OCI-M2 (cell line): ENCODE measurements around the gene SOX13.

Experiments
- DNase-seq: peaks from one replicate; lab custom pipeline; 2025; ENCODE audit not compliant: unreplicated experiment; lab: John Stamatoyannopoulos, UW

Gene SOX13

DNA sequence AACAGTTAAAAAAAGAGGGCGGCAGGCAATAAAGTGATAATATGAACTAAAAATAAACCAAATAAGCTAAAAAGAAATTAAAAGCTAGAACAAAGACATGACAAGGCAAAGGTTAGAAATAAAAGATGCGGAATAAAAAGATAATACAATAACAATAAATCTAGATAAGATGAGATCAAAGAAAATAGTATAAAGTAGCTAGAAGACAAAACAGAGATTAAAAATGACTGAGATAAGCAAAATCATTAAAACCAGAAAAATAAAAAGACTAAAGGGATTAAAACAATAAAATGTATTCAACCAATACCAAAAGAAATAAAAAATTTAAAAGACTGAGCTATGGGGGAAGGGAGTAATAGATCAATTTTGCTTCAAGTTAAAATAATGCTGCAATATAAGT is 10.8 kb upstream of the SOX13 start:
- DNase-seq, result no peak

DNA sequence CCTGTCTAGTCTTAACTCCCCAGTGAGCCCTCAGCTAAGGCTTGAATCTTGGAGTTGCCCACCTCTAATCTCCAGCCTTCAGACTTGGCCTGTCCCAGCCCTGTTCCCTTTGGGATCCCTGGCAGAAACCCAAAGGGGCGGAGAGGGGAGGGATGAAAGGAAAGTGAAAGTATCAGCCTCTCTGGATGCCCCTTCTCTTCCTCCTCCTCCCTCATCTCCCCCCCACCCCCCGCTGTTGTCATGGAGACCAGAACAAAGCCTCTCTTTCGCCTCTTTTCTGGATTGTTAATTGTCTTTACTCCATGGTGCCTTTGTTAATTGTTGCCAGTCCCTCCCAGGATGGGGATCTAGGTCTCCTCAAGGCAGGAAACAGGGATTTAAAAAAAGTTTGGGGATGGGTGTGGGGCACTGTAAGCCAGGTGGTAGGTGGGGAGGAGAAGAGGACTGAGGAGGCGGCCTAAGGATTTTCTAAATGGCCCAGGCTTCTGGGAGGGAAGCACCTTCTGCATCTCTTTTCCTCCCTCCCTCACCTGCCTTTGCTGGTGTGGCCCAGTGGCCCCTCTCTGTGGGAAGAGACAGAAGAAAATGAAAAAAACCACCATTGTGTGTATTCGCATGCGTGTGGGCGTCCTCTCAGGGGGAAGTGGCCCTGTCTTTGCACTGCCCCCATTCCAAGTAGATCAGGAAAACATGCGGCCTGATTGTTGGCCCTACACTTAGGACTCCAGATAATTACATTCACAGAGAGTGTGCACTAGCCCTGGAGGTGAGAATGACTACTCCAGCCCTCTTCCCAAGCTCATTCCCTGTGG is 7.5 kb upstream of the SOX13 start:
- DNase-seq, result no peak

DNA sequence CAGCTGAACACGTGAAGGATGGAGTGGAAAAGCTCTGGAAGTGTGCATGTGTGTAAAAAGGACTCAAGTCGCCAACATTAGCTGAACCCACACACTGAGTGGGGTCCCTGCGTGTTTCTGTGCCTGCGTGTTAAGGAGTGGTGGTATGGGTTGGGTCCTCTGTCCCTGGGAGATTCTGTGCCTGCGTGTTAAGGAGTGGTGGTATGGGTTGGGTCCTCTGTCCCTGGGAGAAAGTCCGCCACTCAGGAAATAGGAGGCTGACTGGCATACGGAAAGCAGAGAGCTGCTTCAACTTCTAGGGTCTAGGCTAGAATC is 7.0 kb upstream of the SOX13 start:
- DNase-seq, result no peak

DNA sequence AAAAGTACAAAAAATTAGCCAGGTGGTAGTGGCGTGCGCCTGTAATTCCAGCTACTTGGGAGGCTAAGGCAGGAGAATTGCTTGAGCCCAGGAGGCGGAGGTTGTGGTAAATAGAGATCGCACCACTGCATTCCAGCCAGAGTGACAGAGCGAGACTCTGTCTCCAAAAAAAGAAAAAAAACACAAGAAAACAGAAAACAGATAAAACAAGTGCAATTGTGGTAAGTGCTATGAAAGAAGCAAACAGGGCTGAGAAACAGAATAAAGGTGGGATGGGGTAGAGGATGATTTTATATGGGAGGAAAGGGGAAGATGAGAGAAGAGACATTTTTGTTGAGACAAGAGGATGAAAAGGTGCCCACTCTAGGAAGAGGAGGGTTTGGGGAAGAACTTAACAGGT is 5.0 kb upstream of the SOX13 start:
- no peak for DNase-seq

DNA sequence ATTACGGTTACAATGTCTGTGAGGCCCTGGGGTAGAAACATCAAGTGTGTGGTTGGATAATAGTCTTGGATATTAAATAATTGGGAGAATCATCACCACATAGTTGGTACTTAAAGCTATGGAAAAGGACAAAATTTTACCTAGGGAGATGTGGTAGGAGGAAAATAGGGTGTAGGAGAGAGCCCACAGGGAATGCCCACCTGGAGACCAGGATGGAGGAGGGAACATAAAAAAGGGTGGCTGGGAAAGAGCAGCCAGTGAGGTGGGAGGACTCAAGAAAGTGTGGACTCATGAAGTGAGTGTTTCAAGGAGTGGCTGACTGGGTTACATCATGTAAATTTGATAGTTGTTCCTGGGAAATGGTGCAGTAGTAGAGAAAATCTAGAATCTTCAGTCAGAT is 3.0 kb upstream of the SOX13 start:
- DNase-seq, result no peak

DNA sequence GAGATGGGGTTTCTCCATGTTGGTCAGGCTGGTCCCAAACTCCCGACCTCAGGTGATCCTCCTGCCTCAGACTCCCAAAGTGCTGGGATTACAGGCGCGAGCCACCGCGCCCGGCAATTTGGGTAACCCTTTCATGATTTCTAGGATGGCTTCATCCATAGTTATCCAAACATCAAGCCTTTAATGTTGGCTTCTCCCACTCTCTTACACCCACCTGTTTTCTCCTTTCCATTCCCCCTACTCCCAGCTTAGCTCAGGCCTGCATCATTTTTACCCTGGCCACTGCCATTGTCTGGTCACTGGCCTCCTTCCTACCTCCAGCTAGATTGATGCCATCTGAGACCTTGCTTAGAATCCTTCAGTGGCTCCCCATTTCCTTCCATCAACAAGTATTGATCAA is 2.0 kb upstream of the SOX13 start:
- DNase-seq, result no peak

DNA sequence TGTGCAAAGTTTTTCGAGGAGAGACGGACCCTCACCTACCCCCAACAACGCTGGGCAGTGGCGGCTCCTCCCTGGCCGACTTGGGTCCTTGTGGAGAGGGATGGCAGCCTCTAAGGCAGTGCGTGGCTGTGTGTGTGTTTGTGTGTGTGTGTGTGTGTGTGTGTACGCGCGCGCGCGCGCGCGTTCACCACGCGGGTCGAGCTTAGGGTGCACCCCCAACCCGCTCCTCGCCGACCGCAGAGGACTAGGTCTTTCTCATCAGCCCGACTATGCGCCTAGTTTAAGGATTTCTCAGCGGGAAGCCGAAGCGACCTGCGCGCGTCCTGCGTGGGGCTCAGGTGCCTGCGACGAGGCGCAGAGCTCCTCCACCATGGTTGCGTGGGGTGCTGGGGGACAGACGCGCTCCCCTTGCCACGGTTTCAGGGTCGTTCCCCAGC is 940 bp downstream of the SOX13 start:
- no peak for DNase-seq

DNA sequence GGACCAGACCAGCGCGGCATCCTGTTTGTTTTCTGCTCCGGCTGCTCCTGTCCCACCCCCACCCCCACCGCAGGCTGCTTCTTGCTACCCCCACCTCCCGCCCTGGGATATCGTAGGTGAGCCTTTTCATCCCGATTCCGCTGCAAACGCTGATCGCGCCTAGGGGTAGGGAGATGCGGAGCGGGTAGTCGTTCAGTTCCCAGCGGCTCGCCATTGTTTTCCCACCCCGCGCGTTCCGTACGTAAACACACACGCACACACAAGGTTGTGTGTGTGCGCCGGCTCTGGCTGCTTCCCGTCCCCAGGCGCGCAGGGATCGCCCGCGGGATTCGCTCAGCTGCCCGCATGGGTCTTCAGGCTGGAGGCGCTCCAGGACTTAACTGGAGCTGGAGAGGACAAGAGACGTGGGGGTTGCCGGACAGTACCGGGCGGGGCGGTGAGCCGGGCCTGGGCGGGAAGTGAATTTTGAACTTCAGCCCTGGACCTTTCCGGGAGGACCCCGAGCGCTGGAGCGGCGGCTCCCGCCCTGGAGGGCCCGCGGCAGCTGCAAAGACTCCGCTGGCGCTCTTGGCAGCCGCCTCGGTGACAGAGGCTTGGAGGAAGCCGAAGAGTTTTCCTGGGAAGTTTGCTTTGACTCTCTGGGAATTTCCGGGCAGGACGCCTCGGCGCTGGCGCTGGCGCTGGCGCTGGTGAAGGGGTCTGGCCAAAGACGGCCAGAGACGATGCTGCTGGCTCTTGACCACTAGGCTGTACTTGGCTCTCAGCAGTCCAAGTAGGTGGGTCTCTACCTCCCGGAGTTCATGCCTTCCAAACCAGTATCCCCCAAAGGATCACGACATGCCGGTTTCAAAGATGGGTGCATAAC is 1.6 kb downstream of the SOX13 start:
- no peak for DNase-seq

DNA sequence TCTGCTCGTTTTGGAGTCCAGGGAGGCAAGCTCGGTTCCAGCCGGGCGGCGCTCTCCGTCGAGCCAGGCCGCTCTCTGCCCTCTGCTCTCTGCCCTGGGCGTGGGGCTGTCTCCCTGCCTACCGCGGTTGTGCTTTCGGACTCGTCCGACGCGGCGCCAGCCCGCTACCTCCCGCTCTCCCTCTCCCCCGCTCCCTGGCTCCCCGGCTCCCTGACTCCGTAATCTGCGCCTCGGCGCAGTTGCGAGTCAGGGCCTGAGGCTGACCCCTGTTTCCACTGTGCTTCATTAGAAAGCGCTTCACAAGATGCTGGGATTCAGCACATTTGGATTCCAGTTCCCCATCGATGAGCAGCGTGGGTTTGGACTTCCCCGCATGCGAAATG is 2.2 kb downstream of the SOX13 start:
- no peak for DNase-seq

DNA sequence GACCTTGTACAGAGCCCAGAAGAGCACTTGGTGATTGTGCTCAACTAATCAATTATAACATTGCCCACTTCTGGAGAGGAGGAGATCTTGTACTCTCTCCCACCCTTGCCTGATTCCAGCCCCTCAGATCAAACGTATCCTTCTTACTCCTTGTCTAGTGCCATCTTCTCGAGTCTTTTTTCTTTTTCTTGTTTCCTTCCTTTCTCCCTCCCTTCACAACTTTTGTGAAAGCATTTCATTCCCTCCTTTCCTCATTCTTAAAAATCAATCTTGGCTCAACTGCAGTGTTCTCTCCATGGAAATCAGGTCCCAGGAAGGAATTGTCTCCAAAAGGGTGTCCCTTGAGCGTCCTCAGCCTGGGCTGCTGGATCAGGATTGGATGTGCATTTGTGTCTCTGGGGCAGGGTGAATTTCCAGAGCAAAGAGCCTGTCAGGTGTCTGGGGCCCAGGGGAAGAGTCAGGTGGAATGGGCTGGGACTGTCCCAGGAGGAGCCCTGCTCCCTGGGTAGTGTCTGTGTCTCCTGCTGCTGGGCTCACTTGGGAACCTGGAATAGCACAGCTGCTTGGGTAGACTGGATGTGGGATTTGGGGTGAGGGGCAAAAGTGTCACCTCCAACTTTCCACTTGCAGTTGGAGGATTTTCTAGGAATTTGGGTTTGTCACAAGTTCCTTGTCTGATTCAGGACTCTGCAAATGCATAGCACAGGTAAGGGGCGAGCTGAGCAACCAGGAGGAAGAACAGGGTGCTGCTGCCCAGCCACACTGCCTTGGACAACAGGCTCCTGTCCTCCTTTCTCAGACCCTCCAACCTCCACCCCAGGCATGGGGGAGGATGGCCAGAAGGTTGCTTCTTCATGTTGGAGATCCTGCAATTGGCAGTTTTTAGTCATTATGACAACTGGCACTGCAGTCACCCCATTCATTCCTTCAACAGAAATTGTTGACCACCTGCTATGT is 3.3 kb downstream of the SOX13 start:
- DNase-seq, result no peak

DNA sequence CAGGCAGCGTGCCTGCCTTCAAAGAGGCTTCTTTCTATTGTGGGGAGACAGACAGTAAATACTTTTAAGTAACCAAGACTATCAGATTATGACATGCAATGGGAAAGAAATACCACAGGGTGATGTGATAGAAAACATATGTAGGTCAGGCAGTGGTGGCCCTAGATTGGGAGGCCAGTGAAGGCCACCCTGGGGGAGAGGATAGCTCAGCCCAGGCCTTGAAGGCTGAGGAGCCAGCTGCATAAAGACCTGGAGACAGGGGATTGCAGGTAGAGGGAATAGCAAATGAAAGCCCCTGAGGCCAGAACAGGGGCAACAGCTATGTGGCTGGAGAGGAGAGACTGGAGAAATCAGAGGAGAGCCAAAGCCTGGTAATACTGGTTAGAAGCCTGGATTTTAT is 4.0 kb downstream of the SOX13 start:
- no peak for DNase-seq

DNA sequence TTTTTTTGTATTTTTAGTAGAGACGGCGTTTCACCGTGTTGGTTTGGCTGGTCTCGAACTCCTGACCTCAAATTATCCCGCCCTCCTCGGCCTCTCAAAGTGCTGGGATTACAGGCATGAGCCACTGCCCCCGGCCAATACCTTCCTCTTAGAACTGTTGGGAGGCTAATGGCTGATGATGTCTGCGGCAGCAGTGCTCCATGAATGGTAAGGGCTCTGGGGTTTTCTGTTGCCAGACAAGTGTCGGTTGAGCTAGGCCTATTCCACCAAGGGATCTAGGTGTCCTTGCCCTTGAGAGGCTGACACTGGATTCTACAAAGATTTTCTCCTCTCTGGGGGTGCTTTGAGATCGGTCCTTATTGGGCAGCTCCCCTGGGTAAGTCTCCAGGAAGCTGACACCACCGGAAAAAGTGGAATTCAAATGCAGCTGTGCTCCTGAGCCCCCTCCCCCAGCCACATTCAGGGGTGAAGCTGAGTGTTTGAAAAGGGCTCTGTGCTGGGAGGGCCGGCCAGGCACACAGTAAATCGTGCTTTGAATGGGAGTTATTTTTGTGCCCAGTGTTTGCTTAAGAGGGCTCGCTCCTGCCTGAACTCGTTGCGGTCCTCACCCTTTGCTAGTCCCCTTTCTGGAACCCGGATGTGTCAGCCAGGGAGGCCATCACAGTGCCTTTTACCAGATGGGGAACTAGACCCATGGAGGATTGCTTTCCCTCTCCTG is 5.2 kb downstream of the SOX13 start:
- DNase-seq, result no peak

DNA sequence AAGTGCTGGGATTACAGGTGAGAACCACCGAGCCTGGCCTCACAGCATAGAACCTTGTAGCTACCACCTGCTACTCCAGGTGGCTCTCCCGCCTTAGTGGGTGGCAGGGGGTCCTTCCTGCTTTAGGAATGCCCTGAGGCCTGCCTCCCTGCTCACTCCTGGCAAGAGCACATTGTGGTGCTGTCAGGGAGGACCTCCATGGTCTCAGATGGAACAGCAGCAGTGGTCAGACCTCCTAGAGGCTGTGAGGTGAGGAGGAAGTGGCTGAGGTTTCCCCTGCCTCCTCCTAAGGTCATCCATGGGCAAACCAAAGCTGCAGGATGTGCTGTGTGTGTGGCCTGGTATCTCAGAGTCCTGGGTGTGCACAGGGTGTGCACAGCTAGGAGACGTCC is 6.7 kb downstream of the SOX13 start:
- DNase-seq, result no peak

DNA sequence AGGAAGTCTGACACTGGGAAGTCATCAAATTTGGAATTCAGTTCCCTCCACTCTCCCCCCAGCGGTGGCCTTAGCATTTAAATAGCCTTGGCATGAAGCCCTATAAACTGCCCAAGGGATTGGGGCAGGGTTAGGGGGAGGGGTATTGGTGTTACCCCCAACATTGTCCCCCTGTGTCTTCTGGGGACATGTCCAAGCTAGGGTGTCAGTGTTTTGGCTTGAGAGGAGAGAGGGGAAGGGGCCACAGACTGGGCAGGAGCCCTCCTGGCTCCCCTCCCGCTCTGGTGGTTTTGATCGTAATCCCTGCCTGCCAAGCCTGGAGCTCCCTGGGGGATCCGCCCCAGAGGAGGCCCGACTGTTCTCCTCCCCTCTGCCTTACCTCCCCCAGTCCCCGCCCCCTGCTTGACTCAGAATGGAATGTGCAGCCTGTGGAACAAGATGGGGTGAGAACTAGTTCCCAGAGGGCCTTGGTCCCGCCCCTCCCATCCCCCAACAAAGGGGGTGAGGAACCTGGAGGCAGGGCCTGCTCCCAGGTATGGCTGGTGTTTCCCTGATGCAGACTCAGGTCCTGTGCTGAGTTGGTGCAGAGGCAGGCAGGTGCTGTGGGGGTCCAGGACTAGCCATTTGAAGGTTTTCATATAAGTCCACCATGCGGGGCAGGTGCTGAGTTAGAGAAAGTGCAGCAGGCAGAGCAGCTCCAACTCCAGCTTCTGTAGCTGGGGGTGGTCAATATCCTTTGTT is 7.4 kb downstream of the SOX13 start:
- no peak for DNase-seq

DNA sequence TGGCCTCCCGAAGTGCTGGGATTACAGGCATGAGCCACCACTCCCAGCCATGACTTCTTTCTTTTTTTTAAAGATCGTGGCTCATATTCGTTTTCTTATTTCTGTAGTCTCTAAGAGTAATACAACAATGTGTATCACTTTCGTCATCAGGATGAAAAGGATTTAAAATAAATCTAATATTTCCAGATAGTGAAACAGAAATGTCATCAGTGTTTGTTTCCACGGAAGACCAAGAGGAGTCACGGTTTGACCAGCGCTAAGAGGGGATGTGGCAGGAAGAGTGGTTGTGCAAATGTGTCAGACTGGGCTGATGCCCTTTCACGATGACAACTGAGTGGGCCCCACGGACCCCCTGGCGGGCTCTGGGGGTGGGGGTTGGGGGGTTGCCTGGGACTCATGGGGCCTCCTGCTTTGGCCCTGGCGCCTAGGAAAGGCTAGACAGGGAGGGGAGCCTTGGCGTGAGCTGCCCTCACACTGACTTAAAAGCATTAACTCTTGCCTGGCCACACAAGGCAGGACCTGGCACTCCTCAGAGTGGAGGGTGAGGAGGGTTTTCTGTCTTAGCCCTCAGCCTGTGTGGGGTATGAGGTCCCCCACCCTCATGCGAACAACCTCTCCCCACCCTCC is 8.4 kb downstream of the SOX13 start:
- no peak for DNase-seq

DNA sequence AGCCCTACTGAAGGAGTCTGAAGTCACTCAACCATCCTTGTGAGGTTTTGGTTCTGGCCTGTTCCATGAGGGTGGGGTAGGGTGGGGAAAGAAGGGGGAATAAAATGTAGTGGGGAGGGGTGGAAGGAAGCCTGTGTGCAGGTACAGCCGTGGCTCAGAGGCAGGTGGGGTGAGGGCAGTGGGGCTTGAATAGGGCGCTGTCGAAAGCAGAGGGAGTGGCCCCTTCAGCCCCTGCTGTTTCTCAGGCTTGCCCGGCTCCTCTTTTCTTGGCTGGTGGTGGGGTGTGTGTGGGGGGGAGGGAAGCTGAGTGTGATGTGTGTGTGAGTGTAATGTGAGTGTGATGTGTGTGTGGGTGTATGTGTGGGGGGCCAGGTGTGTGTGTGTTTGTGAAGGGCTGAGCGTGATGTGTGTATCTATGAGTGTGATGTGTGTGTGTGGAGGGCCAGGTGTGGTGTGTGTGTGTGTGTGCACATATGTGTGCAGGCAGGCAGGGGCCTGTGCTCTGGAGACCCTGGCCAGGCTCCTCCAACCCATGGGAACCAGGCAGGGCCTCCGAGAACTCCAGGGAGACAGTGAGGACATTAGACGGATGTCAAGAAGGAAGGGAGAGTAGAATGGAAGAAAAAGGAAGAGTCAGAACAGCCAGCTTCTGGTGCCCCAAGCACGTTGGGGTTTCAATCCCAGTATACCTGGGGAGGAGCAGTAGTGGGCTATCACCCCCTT is 9.0 kb downstream of the SOX13 start:
- DNase-seq, result no peak

DNA sequence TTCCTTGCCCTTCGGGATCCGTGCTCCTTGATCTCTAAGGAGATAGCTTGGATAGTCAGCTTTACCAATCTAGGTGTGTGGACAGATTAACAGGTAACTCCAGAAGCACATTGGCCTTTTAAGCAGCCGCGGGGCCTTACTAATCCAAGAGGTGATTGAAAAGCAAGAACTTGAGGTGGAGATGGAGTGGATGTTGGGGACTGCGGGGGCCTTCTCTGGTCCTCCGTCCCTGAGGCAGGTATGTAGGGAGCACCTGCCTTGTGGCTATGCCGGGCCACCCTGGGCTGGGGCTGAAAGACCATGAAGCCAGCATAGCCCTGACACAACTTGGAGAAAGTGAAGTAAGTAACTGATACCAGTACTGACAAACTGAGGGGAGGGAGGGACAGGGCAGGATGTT is 10.6 kb downstream of the SOX13 start:
- DNase-seq, result no peak

DNA sequence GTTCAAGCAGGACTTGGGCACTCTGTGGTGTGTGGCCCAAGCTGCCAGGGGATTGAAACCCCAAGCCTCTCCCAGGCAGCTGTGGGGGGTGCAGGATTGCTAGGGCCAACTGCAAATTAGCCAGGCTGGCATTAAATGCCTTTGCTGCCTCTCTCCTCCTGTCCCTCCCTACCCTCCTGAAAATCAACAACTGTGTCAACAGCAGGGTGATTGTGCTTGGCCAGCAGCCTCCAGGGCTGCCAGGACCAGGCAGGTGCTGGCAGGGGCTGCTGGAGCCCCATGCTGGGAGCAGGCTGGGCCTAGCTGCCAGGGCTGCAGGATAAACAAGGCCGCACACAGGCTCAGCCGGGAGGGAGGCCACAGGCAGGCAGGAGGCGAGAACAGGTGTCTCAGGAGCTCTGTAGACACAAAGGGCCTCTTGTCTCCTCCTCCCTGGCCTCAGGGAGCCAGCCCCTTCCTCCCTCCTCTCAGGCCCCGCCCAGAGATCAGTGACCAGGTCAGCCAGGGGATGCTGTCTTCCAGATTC is 11.4 kb downstream of the SOX13 start:
- no peak for DNase-seq

DNA sequence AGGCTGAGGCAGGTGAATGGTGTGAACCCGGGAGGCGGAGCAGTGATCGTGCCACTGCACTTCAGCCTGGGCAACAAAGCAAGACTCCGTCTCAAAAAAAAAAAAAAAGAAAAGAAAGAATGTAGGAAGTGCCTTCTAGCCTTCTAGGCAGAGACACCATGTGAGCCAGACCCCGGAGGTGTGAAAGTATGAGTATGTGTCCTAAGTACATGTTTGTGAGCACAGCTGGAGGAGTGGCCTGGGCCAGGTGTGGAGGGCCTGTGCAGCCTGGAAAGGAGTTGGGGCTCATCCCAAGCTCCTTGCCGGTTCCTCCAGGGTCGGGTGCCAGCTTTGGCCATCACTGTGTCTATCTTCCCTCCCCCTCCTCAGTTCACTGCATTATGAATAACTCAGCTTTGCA is 13.0 kb downstream of the SOX13 start:
- DNase-seq, result no peak
